ENCODE data around the gene TBC1D3B.

DNA sequence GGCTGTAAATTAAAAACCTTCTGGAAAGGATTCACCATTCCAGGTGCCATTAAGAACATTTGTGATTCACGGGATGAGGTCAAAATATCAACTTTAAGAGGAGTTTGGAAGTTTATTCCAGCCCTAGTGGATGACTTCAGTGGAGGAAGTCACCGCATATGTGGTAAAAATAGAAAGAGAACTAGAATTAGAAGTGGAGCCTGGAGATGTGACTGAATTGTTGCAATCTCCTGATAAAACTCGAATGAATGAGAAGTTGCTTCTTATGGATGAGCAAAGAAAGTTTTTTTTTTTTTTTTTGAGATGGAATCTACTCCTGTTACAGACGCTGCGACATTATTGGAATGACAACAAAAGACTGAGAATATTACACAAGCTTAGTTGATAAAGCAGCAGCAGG, 46.1 kb downstream of the TBC1D3B start:
- TF ChIP-seq CTCF (IDR thresholded peaks at IDR 0.05; ENCODE audit: low read depth, low read length) (no peak), EZH2phosphoT487 (IDR thresholded peaks at IDR 0.05; ENCODE audit: low read depth) (no peak)
